HS-5 (cell line): ENCODE data around the gene ZNF383.
"Not testable (repeated sequence)": the region's sequence is repeated elsewhere in the genome, so short reads cannot be mapped to it uniquely, and the experiment has no call there.

Experiments used
- DNase-seq: peaks from one replicate; pipeline ENCODE4 v3.0.0-alpha.2; 2012; ENCODE audit warnings: low read depth

The ZNF383 gene

GRCh38 chr19:37294246-37294645, 76.2 kb downstream of the ZNF383 start:
- DNase-seq, result not testable (repeated sequence)
